ENCODE measurements around the gene TMEM255A.

The TMEM255A gene

DNA sequence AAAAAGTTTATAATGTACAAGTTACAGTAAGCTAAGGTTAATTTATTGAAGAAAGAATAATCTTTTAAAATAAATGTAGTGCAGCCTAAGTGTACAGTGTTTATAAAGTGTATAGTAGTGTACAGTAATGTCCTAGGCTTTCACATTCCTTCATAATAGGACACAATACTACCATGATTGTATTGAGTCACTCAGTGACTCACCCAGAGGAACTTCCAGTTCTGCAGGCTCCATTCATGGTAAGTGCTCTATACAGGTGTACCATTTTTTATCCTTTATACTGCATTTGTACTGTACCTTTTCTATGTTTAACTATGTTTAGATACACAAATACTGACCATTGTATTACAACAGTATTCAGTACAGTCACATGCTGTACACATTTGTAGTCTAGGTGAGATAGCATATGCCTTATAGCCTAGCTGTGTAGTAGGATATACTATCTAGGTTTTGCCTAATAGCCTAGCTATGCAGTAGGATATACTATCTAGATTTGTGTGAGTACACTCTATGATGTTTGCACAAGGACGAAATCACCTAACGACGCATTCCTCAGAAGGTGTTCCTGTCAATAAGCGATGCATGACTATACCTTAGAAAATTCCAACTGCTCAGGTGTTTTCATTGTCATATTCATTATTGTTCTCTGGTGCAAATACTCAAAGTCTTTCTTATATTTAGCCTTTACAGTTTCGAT, 5.5 kb upstream of the TMEM255A start:
- Histone ChIP-seq H3K27ac (no peak overlapping the region), H3K4me3 (no peak overlapping the region)
- TF ChIP-seq, protein P1, sequence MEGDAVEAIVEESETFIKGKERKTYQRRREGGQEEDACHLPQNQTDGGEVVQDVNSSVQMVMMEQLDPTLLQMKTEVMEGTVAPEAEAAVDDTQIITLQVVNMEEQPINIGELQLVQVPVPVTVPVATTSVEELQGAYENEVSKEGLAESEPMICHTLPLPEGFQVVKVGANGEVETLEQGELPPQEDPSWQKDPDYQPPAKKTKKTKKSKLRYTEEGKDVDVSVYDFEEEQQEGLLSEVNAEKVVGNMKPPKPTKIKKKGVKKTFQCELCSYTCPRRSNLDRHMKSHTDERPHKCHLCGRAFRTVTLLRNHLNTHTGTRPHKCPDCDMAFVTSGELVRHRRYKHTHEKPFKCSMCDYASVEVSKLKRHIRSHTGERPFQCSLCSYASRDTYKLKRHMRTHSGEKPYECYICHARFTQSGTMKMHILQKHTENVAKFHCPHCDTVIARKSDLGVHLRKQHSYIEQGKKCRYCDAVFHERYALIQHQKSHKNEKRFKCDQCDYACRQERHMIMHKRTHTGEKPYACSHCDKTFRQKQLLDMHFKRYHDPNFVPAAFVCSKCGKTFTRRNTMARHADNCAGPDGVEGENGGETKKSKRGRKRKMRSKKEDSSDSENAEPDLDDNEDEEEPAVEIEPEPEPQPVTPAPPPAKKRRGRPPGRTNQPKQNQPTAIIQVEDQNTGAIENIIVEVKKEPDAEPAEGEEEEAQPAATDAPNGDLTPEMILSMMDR (IDR thresholded peaks at IDR 0.05) = no peak
- no peak for DNase-seq (ENCODE audit: low spot score)

- H3K4me3 ChIP-seq = no peak overlapping the region
- no peak overlapping the region for H3K27ac ChIP-seq
- DNase-seq (ENCODE audit: low spot score) = no peak
- TF ChIP-seq, protein P1 (IDR thresholded peaks at IDR 0.05) = no peak
Measured at GRCh38 chrX:120315776-120316175, 4.5 kb upstream of the TMEM255A start.

DNA sequence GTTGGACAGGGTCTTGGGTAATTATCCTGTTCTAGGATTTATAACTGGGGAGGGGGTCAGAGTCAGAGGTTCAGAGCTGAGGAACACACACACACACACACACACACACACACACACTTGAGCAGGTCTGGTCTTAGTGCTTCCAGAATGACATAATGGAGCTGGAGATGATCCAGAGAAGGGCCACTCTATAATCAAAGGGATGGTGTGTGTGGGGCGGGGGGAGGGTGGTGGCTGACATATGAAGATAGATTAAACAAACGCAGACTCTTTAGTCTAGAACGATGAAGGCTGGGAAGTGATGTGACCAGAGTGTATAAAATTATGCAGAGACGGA, 434 bp upstream of the TMEM255A start:
- DNase-seq (ENCODE audit: low spot score) = no peak
- Histone ChIP-seq H3K4me3 (no peak overlapping the region), H3K27ac (no peak overlapping the region)
- TF ChIP-seq, protein P1 (IDR thresholded peaks at IDR 0.05) = no peak

DNA sequence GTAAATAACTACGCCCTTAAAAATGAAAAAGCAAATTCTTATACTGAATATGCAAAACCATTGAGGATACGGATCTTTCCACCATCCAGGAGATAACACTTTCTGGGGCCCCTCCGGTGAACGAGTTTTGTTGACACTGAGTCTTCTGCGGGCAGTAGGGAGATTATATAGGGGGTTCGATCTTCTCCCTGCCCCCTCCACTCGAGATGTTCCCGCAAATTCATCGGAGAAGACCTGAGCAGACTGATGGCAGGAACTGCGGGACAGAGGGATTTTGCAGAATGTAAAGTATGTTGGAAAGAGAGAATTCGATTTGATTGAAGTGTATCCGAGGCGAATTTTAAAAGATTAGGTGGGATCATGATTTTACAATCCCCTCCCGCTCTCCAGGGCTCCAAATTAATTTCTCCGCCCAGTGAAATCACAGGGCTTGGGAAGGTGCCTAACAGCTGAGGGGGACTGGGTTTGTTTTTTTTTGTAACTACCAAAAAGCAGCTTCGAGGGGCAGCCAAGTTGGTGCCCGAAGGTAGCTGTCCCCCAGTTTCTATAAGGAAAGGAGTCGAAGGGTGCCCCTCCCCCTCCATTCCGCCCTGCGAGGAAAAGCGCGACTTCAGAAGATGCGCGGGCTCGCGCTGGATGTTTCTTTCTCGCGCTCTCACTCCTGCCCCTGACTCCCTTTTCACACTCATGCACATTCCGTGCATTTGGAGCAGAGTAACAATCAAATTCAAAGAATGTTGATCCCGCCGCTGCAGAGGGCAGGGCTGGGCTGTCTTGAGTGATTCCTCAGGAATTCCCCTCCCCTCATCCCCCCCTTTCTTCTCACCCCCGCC, 1.2 kb downstream of the TMEM255A start:
- Histone ChIP-seq H3K4me3 (peak overlapping the region; percentile 67), H3K27ac (no peak overlapping the region)
- DNase-seq (ENCODE audit: low spot score) = no peak
- TF ChIP-seq, protein P1 (IDR thresholded peaks at IDR 0.05) = no peak

DNA sequence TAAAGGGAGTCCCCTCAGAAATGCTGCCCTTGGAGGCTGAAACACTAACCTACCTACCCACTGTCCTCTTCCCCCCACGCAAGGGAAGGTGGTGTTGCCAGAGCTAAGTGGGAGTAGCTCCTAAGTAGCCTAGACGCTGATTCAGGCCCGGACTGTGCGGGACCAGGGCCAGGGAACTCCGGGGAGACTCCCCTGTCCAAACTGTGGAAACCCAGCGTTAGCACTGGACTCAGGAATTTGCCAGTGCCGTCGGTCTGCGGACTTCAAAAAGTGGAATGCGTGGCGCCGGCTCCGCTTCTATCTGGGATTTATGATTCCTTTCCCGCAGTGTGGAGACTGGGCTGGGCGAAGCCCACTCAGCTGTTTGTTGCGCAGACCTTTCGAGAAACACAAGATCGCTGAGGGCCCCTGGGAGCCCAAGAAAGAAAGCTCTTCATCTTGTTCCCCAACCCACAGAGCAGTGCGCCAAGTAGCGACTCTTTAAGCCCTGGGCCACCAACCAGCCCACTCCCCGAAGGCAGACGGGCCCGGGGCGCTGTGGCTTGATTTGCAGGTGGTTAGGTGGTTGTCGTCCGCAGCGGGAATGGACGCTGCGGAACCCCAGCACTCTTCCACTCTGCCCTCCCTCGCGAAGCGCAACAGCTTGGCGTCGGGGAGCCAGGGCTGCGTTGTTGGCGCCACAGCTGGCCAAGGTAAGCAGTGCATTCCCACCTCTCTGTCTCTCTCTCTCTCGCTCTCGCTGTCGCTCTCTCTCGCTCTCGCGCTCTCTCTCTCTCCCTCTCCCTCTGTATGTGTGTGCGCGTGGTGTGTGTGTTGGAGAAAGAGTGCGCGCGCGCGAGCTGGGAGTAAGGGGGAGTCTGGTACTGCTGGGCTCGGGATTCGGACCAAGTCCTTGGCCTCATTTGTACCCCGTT, 2.0 kb downstream of the TMEM255A start:
- H3K4me3 ChIP-seq = peak overlapping the region; percentile 67
- TF ChIP-seq, protein P1 (IDR thresholded peaks at IDR 0.05) = no peak

DNA sequence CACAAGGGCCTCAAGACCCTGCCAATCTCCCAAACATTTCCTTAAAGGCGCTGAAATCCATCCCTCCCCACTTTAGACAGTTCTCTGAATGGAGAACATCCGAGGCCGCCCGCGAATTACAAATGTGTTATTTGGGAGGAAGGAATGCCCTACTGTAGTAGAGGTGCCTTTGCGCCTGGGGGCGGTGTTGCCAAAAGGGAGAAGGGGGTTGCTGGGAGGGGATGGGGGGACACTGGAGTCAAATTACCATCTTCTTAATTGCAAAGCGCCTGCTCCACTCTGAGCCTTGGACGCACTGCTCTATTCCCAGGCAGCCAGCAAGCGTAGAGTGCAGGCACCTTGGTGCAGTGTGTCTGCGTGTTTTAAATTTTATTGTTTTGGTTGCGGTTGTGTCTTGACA, 2.7 kb downstream of the TMEM255A start:
- Histone ChIP-seq H3K4me3 (peak overlapping the region; percentile 67), H3K27ac (no peak overlapping the region)
- TF ChIP-seq, protein P1 (IDR thresholded peaks at IDR 0.05) = no peak
- no peak for DNase-seq (ENCODE audit: low spot score)

More for the DNA sequence above, 2.0 kb downstream of the TMEM255A start:
- H3K27ac ChIP-seq = no peak overlapping the region
- DNase-seq (ENCODE audit: low spot score) = no peak
